DND-41 (cell line): ENCODE measurements around the gene C1orf74.

Experiments used
- CTCF ChIP-seq: IDR thresholded peaks from 2 replicates; pipeline ENCODE4 v1.5.1; 2012; ENCODE audit warnings: borderline replicate concordance, low read length, moderate library complexity, mild to moderate bottlenecking; ENCODE audit not compliant: poor library complexity, severe bottlenecking; ENCODE audit errors: extremely low read depth
- EZH2 ChIP-seq: IDR thresholded peaks from 3 replicates; pipeline ENCODE4 v1.6.1; 2012; ENCODE audit warnings: borderline replicate concordance, low read depth, mild to moderate bottlenecking, moderate library complexity, low read length, inconsistent platforms; ENCODE audit not compliant: severe bottlenecking

GRCh38 chr1:209802117-209802779 lies 17.9 kb upstream of the C1orf74 start:
- TF ChIP-seq CTCF = no peak
- TF ChIP-seq EZH2 = no peak
